CD14-positive monocyte (primary cell): ENCODE measurements around the gene TEPSIN. TPM values are rescaled to one million over a fixed set of nuclear protein-coding genes. Genes with fewer than 3 reads are reported as not detected.

Experiments used
- DNase-seq, 3 donors: peaks; one replicate each; pipeline ENCODE4 v3.0.0-alpha.2; 2011 to 2022
- H2AFZ ChIP-seq: 2 replicates; pipeline ENCODE4 v1.6.0; 2012; ENCODE audit warnings: mild to moderate bottlenecking, low read depth, low read length, inconsistent platforms; ENCODE audit not compliant: insufficient read depth, poor library complexity, severe bottlenecking
- H3K27ac ChIP-seq, 2 donors: 1 replicate in 1 of 2; 2 replicates in 1 of 2; pipeline ENCODE4 v1.5.1; 2012 to 2013; ENCODE audit warnings: low read length in 2 of 2, control low read depth in 1 of 2, inconsistent platforms in 1 of 2, low read depth in 1 of 2, mild to moderate bottlenecking in 1 of 2
- H3K27me3 ChIP-seq, 2 donors: one replicate each; pipeline versions ENCODE4 v1.6.0 to v1.6.1; 2011 to 2013; ENCODE audit warnings: low read length in 2 of 2; ENCODE audit not compliant: control insufficient read depth in 2 of 2, insufficient read depth in 2 of 2
- H3K36me3 ChIP-seq, 2 donors: replicated peaks in 1 of 2; 1 replicate in 1 of 2; 2 replicates in 1 of 2; pipeline versions ENCODE4 v1.5.1 to v1.6.1; 2012 to 2013; ENCODE audit warnings: low read length in 2 of 2, control low read depth in 1 of 2, inconsistent platforms in 1 of 2, mild to moderate bottlenecking in 1 of 2; ENCODE audit not compliant: insufficient read depth in 2 of 2, control insufficient read depth in 1 of 2
- H3K4me1 ChIP-seq, 2 donors: 1 replicate in 1 of 2; 2 replicates in 1 of 2; pipeline versions ENCODE4 v1.5.1 to v1.6.1; 2012 to 2013; ENCODE audit warnings: low read length in 2 of 2, control low read depth in 1 of 2, inconsistent platforms in 1 of 2, mild to moderate bottlenecking in 1 of 2, moderate library complexity in 1 of 2; ENCODE audit not compliant: insufficient read depth in 2 of 2, control insufficient read depth in 1 of 2
- H3K4me2 ChIP-seq: replicated peaks from 2 replicates; pipeline ENCODE3; 2012; ENCODE audit warnings: low read length, moderate library complexity, mild to moderate bottlenecking; ENCODE audit not compliant: poor library complexity, severe bottlenecking; ENCODE audit errors: extremely low read depth
- H3K4me3 ChIP-seq, 3 experiments: fragments of 200-600 bp in 1 of 3; sonication (generic) in 1 of 3; replicated peaks in 1 of 3; 1 replicate in 2 of 3; 2 replicates in 1 of 3; pipeline ENCODE4 v1.5.1; 2011 to 2013; ENCODE audit warnings: low read length in 3 of 3, mild to moderate bottlenecking in 3 of 3, control low read depth in 2 of 3, low read depth in 2 of 3, inconsistent platforms in 1 of 3, moderate library complexity in 1 of 3
- H3K79me2 ChIP-seq: 2 replicates; pipeline ENCODE4 v1.6.0; 2012; ENCODE audit warnings: mild to moderate bottlenecking, control low read depth, inconsistent platforms, low read length, moderate library complexity; ENCODE audit not compliant: insufficient read depth
- H3K9ac ChIP-seq: 2 replicates; pipeline ENCODE4 v1.6.0; 2017; ENCODE audit warnings: low read length, mild to moderate bottlenecking; ENCODE audit not compliant: insufficient read depth, poor library complexity, severe bottlenecking
- H3K9me3 ChIP-seq, 2 donors: replicated peaks in 1 of 2; 1 replicate in 1 of 2; 2 replicates in 1 of 2; pipeline versions ENCODE4 v1.5.1 to v1.6.1; 2012 to 2013; ENCODE audit warnings: low read length in 2 of 2, control low read depth in 1 of 2; ENCODE audit not compliant: control insufficient read depth in 1 of 2, insufficient read depth in 1 of 2
- H4K20me1 ChIP-seq: 2 replicates; pipeline ENCODE4 v1.6.0; 2012; ENCODE audit warnings: mild to moderate bottlenecking, low read length, control low read depth, moderate library complexity; ENCODE audit not compliant: insufficient read depth
- H3K27ac Mint-ChIP-seq, 7 donors: one replicate each; pipeline ENCODE4 v1.8.0; 2020; ENCODE audit warnings: mild to moderate bottlenecking in 7 of 7, mixed read lengths in 7 of 7, moderate library complexity in 6 of 7, inconsistent platforms in 2 of 7
- H3K27me3 Mint-ChIP-seq, 3 donors: one replicate each; pipeline ENCODE4 v1.8.0; 2021 to 2022; ENCODE audit warnings: low read depth in 3 of 3, mild to moderate bottlenecking in 3 of 3, mixed read lengths in 3 of 3, moderate library complexity in 3 of 3, inconsistent platforms in 1 of 3
- H3K36me3 Mint-ChIP-seq, 2 donors: one replicate each; pipeline ENCODE4 v1.8.0; 2020; ENCODE audit warnings: mixed read lengths in 2 of 2, inconsistent platforms in 1 of 2, mild to moderate bottlenecking in 1 of 2
- H3K4me1 Mint-ChIP-seq: one replicate; pipeline ENCODE4 v1.8.0; 2020; ENCODE audit warnings: mild to moderate bottlenecking, mixed read lengths
- H3K4me3 Mint-ChIP-seq, 2 donors: one replicate each; pipeline ENCODE4 v1.8.0; 2020; ENCODE audit warnings: mild to moderate bottlenecking in 2 of 2, mixed read lengths in 2 of 2, moderate library complexity in 1 of 2
- H3K9me3 Mint-ChIP-seq, 7 donors: one replicate each; pipeline ENCODE4 v1.8.0; 2020 to 2022; ENCODE audit warnings: mixed read lengths in 7 of 7, mild to moderate bottlenecking in 6 of 7, moderate library complexity in 6 of 7, inconsistent platforms in 2 of 7
- WGBS: methylation state at CpG from one replicate; pipeline ENCODE4 v1.1.5; 2013; ENCODE audit warnings: missing lambda C conversion rate; ENCODE audit not compliant: insufficient coverage; 5-methylcytosine and 5-hydroxymethylcytosine counted together
- intact Hi-C, 2 donors: fragments of 100-400 bp; cut with micrococcal nuclease; formaldehyde crosslinking; loops; one replicate each; pipeline versions ENCODE4 v1.15.0 to v1.15.1; 2023
- polyA plus RNA-seq, 3 donors: library from polyadenylated mRNA; depleted of rRNA in 1 of 3; unstranded in 2 of 3; stranded (reverse) in 1 of 3; fragments of 300-500 nt in 2 of 3; fragments of >200 nt in 1 of 3; fragmentation: Illumina TruSeq in 2 of 3; gene quantifications; 1 replicate in 2 of 3; 2 replicates in 1 of 3; pipeline ENCODE4 v1.2.3, GENCODE V29; 2012 to 2021
- TF ChIP-seq, protein P1 (sequence below): fragments of 200-600 bp; IDR thresholded peaks from one replicate; pipeline ENCODE4 v1.8.0; 2022; ENCODE audit warnings: antibody characterized with exemption, mild to moderate bottlenecking

The TEPSIN gene
- polyA plus RNA-seq, 3 donors: 3.4 to 136 (median 4.5) TPM

- H3K9ac ChIP-seq: no peak overlapping the region
- Mint-ChIP-seq H3K27ac (no peak overlapping the region), H3K9me3 (peaks cover 0 to 7% (median 0%) of the 10 kb centered on the region in 7 donors), H3K4me1 (peaks cover 2% of the 10 kb centered on the region), H3K27me3 (peaks cover 15 to 28% (median 17%) of the 10 kb centered on the region in 3 donors), H3K36me3 (no peaks in the 10 kb centered on the region), H3K4me3 (no peak overlapping the region)
- H3K36me3 ChIP-seq: no peaks in the 10 kb centered on the region
- no peak overlapping the region for H3K4me3 ChIP-seq
- DNase-seq: no peak
- H4K20me1 ChIP-seq: no peaks in the 10 kb centered on the region
- H2AFZ ChIP-seq: no peak overlapping the region
- no peaks in the 10 kb centered on the region for H3K79me2 ChIP-seq
- intact Hi-C loops: no loop called here
- H3K4me1 ChIP-seq: no peaks in the 10 kb centered on the region
- no peak overlapping the region for H3K4me2 ChIP-seq
- WGBS: 96% methylated on average over 39 of the region's 49 CpGs
- H3K27ac ChIP-seq: no peak overlapping the region
- H3K27me3 ChIP-seq: peaks cover 0 to 20% of the 10 kb centered on the region in 2 donors
- TF ChIP-seq, protein P1, sequence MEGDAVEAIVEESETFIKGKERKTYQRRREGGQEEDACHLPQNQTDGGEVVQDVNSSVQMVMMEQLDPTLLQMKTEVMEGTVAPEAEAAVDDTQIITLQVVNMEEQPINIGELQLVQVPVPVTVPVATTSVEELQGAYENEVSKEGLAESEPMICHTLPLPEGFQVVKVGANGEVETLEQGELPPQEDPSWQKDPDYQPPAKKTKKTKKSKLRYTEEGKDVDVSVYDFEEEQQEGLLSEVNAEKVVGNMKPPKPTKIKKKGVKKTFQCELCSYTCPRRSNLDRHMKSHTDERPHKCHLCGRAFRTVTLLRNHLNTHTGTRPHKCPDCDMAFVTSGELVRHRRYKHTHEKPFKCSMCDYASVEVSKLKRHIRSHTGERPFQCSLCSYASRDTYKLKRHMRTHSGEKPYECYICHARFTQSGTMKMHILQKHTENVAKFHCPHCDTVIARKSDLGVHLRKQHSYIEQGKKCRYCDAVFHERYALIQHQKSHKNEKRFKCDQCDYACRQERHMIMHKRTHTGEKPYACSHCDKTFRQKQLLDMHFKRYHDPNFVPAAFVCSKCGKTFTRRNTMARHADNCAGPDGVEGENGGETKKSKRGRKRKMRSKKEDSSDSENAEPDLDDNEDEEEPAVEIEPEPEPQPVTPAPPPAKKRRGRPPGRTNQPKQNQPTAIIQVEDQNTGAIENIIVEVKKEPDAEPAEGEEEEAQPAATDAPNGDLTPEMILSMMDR: no peak
- H3K9me3 ChIP-seq: peaks cover 0 to 3% of the 10 kb centered on the region in 2 donors
Observed at GRCh38 chr17:81180836-81181810, 57.7 kb downstream of the TEPSIN start.

DNA sequence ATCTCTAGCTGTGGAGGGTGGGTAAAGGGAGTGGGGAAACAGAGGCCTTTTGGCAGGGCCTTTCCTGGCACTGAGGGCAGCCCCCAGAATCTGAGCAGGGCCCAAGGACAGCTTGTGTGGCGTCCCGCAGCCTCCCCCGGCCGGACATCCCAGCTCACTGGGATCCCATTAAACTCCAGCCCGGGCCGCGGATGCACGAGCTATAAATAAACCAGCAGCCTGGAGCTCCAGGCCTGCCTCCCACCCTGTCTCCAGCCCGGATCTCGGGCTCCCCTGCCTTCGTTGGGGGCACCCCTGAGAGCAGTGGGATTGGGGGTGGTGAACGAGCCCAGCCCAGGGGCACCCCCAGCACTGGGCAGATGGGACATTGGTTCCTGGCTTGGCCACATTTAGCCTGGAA is 59.0 kb downstream of the TEPSIN start:
- intact Hi-C loops: no loop called here
- peaks cover 0 to 16% of the 10 kb centered on the region in 2 donors for H3K27me3 ChIP-seq
- Mint-ChIP-seq H3K4me1 (no peaks in the 10 kb centered on the region), H3K4me3 (no peak overlapping the region), H3K27me3 (peaks cover 11 to 21% (median 14%) of the 10 kb centered on the region in 3 donors), H3K36me3 (peaks cover 0 to 3% of the 10 kb centered on the region in 2 donors), H3K27ac (no peak overlapping the region), H3K9me3 (peaks cover 3 to 17% (median 7%) of the 10 kb centered on the region in 7 donors)
- no peak overlapping the region for H3K9ac ChIP-seq
- TF ChIP-seq, protein P1: no peak
- no peaks in the 10 kb centered on the region for H4K20me1 ChIP-seq
- no peak overlapping the region for H3K4me3 ChIP-seq
- no peak overlapping the region for H3K4me2 ChIP-seq
- H3K36me3 ChIP-seq: no peaks in the 10 kb centered on the region
- no peaks in the 10 kb centered on the region for H3K4me1 ChIP-seq
- no peak overlapping the region for H3K27ac ChIP-seq
- DNase-seq: no peak
- no peaks in the 10 kb centered on the region for H3K79me2 ChIP-seq
- H2AFZ ChIP-seq: no peak overlapping the region
- H3K9me3 ChIP-seq: peaks cover 3 to 6% of the 10 kb centered on the region in 2 donors
- 93% methylated on average over 9 of the region's 12 CpGs for WGBS
